GM21717 (cell line): Measurements from ENCODE around the gene UPF1.
"Not testable (repeated sequence)": the region's sequence is repeated elsewhere in the genome, so short reads cannot be mapped to it uniquely, and the experiment has no call there.

ENCODE experiments used
- ATAC-seq: cut with Tn5 transposase; IDR thresholded peaks from one replicate; pipeline ENCODE4 v1.9.1; 2021; ENCODE audit warnings: mild to moderate bottlenecking, moderate library complexity; ENCODE audit not compliant: unreplicated experiment

Gene UPF1

GRCh38 chr19:18897094-18898029, 65.6 kb downstream of the UPF1 start:
- ATAC-seq, result no peak

DNA sequence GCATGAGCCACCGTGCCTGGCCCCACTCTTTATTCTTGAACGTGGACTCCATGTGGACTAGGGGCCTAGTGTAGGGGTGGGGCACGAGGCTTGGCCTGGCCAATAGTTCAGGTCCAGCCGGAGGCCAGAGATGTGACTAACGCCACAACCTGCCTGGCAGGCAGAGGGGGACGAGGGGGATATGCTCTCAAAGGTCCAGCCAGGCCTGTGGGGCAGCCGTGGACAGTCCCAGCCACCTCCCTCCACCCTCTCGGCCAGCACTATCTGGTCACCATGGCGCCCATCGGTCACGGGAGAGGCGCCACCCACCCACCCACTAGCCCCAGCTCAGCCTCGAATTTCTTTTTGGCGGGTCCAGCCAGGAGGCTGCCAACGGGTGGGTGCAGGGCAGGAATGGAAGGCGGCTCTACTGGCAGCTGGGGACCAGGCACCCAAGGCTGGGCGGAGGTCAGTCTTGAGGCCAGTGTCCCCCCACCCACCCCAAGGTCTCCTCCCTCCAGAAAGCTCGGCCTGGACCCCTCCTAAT, 66.4 kb downstream of the UPF1 start:
- no peak for ATAC-seq

- no peak for ATAC-seq
Measured at GRCh38 chr19:18898607-18899408, 67.0 kb downstream of the UPF1 start.

GRCh38 chr19:18899624-18900560, 68.1 kb downstream of the UPF1 start:
- no peak for ATAC-seq

DNA sequence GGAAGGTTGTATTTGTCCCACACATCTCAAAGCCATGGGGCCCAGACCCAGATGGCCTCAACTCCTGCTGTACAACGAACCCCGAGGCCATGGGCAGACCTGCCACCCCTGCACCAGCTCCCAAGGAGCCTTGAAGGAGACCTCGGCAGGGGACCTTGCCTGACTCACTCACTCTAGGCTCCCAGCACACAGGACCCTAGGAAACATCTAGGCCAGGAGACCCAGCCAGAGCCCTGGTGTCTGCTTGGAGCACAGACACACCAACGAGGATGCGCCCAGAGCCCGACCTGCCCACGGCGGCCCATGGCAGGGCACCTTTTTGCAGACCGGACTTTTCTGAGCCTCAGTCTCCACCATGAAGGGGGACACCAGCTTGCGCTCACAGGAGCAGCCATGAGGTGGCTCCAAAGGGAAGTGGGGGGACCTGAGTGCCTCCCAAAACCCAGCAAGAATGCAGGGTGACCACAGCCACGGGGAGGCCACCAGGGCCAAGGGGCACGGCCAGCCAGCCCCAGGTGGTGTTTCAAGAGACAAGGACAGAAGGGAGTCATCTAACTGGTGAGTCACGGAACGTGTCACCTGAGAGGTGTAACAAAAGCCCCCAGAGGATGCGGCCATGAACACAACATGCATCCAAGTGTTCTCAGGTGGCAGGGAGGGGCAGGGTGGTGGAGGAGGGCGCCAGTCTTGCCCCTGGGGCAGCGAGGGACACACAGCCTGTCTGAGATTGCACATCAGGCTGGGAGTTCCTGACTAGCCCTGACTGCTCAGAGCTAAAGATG, 69.1 kb downstream of the UPF1 start:
- ATAC-seq, result no peak

- no peak for ATAC-seq
Measured at GRCh38 chr19:18901491-18901890, 69.7 kb downstream of the UPF1 start.

DNA sequence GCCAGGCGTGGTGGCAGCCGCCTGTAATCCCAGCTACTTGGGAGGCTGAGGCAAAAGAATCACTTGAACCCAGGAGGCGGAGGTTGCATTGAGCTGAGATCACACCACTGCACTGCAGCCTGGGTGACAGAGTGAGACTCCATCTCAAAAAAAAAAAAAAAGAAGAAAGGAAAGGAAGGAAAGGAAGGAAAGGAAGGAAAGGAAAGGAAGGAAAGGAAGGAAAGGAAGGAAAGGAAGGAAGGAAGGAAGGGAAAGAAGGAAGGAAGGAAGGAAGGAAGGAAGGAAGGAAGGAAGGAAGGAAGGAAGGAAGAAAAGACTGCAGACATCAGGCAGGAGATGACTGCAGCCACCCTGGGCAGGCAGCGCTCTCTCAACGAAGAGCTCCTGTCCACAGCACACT, 70.8 kb downstream of the UPF1 start:
- ATAC-seq, result not testable (repeated sequence)

- ATAC-seq, result no peak
Measured at GRCh38 chr19:18903156-18904037, 71.6 kb downstream of the UPF1 start.

GRCh38 chr19:18904334-18905057, 72.7 kb downstream of the UPF1 start:
- ATAC-seq, result no peak

DNA sequence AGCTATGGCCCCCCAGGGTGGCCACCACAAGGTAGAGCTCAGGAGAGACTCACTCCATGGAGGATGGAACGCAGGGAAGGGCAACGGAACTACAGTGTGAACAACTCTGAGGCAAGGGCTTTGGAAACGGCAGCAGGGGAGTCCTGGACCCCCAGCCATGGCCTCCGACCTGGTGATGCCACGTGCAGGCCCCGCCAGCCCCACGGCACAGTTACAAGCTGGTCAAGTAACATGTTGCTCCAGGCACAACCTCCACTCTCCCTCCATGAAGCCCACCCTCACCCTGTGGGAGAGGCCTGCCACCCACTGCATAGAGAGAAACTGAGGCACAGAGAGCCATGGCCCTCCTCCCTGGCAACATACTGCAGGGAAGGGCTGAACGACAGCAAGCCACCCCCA, 73.3 kb downstream of the UPF1 start:
- ATAC-seq, result no peak

- ATAC-seq, result no peak
Measured at GRCh38 chr19:18905513-18906236, 73.9 kb downstream of the UPF1 start.

DNA sequence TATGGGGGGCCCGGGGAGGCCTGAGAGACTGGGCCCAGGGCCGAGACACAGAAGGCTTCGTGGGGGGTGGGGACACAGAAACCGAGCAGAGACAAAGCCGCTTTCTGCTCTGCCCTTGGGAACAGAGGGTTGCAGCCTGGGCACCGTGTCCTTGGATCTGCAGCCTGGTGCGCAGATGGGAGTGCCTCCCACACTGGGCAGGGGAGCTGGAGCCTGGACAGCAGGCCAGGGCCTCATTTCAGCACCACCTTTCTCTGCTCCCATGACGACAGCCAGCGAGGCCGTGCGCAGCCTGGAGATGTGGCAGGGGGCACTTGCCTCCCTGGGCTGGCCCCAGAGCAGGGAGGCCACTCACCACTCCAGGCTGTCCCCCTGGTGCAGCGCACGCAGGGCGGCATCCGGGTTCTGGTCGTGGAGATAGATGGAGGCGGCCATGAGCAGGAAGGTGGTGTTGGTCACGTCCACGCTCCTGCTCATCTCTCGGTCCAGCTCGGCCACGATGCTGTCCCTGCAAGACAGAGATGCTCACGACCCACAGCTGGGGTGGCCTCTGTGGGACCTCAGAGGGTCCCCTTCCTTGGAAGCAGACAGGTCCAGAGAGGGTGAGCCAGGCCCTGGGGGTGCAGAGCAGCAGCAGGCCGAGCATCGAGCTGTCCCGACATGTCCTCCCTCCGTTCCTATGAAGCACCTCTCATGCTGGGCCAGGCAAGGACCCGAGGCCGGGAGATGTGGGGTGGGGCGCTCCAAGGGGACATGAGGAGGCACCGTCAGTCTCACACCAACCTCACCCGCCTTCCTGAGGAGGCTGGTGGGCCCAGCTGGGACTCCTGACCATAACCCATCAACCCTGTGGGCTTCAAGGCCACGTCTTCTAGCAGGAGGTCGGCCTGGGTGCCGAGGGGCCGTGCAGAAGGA, 75.1 kb downstream of the UPF1 start:
- no peak for ATAC-seq

GRCh38 chr19:18908917-18909619, 77.3 kb downstream of the UPF1 start:
- ATAC-seq, result no peak

DNA sequence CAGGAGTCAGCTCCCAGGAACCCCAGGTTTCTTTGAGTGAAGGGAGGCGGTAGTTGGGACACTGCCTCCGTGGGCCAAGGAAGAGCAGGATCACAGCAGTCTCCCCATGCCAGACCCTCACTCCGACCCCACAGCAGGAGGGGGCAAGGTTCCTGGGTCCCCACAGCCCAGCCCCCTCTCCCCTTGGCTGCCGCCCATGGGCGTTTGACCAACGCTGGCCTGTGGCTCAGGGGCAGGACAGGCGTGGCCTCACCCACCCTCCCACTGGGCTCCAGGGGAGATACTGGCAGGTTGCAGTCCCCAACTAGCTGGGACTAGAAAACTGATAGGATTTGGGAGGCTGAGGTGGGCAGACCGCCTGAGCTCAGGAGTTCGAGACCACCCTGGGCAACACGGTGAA, 78.3 kb downstream of the UPF1 start:
- ATAC-seq, result no peak

DNA sequence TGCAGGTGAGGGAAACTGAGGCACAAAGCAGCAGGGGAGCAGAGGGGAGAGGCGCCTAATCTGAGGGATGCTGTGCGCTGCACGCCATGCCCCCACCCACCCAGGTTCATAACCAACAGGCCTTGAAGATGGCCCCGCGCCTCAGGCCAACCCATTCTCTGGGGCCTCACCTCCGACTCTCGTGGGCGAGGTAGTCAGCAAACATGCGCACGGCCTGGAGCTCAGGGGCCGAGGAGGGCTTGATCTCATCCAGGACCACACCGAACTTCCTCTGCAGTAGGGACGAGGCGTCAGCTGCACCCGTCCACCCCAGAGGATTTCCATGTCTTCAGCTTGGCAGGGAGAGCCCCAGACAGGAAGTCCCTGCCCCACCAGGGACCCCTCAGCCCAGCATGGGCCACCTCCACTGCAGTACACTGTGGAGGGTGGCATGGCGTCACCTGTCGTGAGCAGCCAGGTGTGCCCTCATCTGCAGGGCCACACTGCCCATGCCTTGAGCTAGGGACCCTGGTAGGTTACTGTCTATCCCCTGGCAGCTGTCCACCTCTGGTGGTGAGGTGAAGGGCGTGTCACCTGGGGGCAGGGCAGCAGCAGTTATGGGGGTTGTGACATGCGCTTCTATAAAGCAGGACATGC, 79.2 kb downstream of the UPF1 start:
- no peak for ATAC-seq
